ENCODE measurements around the gene PTH1R. TPM values are rescaled to one million over a fixed set of nuclear protein-coding genes. Genes with fewer than 3 reads are reported as not detected.
A peak's percentile ranks its signal among the peaks of the same experiment; 100 is the strongest.

The PTH1R gene
- total RNA-seq, 6 donors from 2014 or later, result 2.6 to 48.2 (median 16.2) TPM

DNA sequence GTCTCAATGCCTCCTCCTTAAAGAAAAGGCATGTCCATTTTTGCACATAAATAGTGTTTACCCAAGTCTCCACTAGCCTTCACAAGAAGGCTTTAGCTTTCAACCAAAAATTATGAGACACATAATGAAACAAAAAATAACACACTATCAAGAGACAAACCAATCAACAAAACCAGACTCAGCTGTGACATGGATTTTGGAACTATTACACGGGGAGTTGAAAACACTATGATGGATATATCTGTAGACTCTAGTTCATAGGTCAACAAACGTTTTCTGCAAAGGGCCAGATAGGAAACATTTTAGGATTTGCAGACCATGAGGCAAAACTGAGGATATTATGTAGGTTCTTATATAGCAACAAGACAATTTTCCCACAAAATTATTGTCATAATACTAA, 39.2 kb upstream of the PTH1R start:
- Histone ChIP-seq H3K4me1 (no peaks in the 10 kb centered on the region), H3K9me3 (peaks cover 8 to 36% (median 24%) of the 10 kb centered on the region in 4 donors)
- 68 to 73% methylated on average over 2 of the region's 2 CpGs for WGBS, 2 donors

GRCh38 chr3:46840491-46840890, 37.0 kb upstream of the PTH1R start:
- H3K9me3 ChIP-seq, result peaks cover 8 to 36% (median 24%) of the 10 kb centered on the region in 4 donors
- H3K36me3 ChIP-seq, result no peaks in the 10 kb centered on the region
- ATAC-seq (ENCODE audit: low FRiP score in 2 of 2), result no peak
- no peak for TF ChIP-seq POLR2AphosphoS5 (IDR thresholded peaks at IDR 0.05)
- TF ChIP-seq, protein P1, sequence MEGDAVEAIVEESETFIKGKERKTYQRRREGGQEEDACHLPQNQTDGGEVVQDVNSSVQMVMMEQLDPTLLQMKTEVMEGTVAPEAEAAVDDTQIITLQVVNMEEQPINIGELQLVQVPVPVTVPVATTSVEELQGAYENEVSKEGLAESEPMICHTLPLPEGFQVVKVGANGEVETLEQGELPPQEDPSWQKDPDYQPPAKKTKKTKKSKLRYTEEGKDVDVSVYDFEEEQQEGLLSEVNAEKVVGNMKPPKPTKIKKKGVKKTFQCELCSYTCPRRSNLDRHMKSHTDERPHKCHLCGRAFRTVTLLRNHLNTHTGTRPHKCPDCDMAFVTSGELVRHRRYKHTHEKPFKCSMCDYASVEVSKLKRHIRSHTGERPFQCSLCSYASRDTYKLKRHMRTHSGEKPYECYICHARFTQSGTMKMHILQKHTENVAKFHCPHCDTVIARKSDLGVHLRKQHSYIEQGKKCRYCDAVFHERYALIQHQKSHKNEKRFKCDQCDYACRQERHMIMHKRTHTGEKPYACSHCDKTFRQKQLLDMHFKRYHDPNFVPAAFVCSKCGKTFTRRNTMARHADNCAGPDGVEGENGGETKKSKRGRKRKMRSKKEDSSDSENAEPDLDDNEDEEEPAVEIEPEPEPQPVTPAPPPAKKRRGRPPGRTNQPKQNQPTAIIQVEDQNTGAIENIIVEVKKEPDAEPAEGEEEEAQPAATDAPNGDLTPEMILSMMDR (IDR thresholded peaks at IDR 0.05), result no peak
- no peak for TF ChIP-seq POLR2A (IDR thresholded peaks at IDR 0.05)
- no peak for TF ChIP-seq EP300 (IDR thresholded peaks at IDR 0.05)
- H3K4me3 ChIP-seq, result no peak overlapping the region
- H3K27me3 ChIP-seq, result no peaks in the 10 kb centered on the region
- peaks cover 6 to 10% (median 8%) of the 10 kb centered on the region in 4 donors for H3K4me1 ChIP-seq
- H3K27ac ChIP-seq, result no peak overlapping the region
- 95 to 96% methylated on average over 1 of the region's 1 CpG for WGBS, 2 donors
- no peak for DNase-seq

More for the DNA sequence above, 39.2 kb upstream of the PTH1R start:
- TF ChIP-seq, protein P1 (IDR thresholded peaks at IDR 0.05), result no peak
- TF ChIP-seq EP300 (IDR thresholded peaks at IDR 0.05) (no peak), POLR2A (IDR thresholded peaks at IDR 0.05) (no peak), POLR2AphosphoS5 (IDR thresholded peaks at IDR 0.05) (no peak)
- ATAC-seq (ENCODE audit: low FRiP score in 2 of 2) (no peak), DNase-seq (no peak)
- Histone ChIP-seq H3K36me3 (no peaks in the 10 kb centered on the region), H3K27me3 (no peaks in the 10 kb centered on the region), H3K27ac (no peak overlapping the region), H3K4me3 (no peak overlapping the region)

- 94 to 95% methylated on average over 3 of the region's 3 CpGs for WGBS, 2 donors
- H3K36me3 ChIP-seq, result no peaks in the 10 kb centered on the region
- no peak overlapping the region for H3K27ac ChIP-seq
- peaks cover 8 to 28% (median 23%) of the 10 kb centered on the region in 4 donors for H3K9me3 ChIP-seq
- TF ChIP-seq POLR2A (IDR thresholded peaks at IDR 0.05) (no peak), POLR2AphosphoS5 (IDR thresholded peaks at IDR 0.05) (no peak), EP300 (IDR thresholded peaks at IDR 0.05) (no peak)
- TF ChIP-seq, protein P1 (IDR thresholded peaks at IDR 0.05), result no peak
- H3K4me3 ChIP-seq, result no peak overlapping the region
- H3K27me3 ChIP-seq, result no peaks in the 10 kb centered on the region
- H3K4me1 ChIP-seq, result peaks cover 16 to 29% (median 22%) of the 10 kb centered on the region in 4 donors
- no peak for DNase-seq
- no peak for ATAC-seq (ENCODE audit: low FRiP score in 2 of 2)
Observed at GRCh38 chr3:46843508-46843907, 34.0 kb upstream of the PTH1R start.

GRCh38 chr3:46844397-46844796, 33.1 kb upstream of the PTH1R start:
- ATAC-seq (ENCODE audit: low FRiP score in 2 of 2) (no peak), DNase-seq (no peak)
- peaks cover 16 to 29% (median 22%) of the 10 kb centered on the region in 4 donors for H3K4me1 ChIP-seq
- no peak for TF ChIP-seq EP300 (IDR thresholded peaks at IDR 0.05)
- no peak for TF ChIP-seq POLR2AphosphoS5 (IDR thresholded peaks at IDR 0.05)
- no peak for TF ChIP-seq POLR2A (IDR thresholded peaks at IDR 0.05)
- TF ChIP-seq, protein P1 (IDR thresholded peaks at IDR 0.05), result no peak
- 76 to 87% methylated on average over 3 of the region's 3 CpGs for WGBS, 2 donors
- H3K36me3 ChIP-seq, result no peaks in the 10 kb centered on the region
- peaks cover 5 to 28% (median 16%) of the 10 kb centered on the region in 4 donors for H3K9me3 ChIP-seq
- no peaks in the 10 kb centered on the region for H3K27me3 ChIP-seq
- H3K4me3 ChIP-seq, result no peak overlapping the region
- H3K27ac ChIP-seq, result peak overlapping the region in 3 of 4 donors; percentile 78 to 89 (median 84)

- WGBS, 2 donors, result 36 to 57% methylated on average over 4 to 11 of the region's 11 CpGs
- peak overlapping the region in 3 of 4 donors; percentile 47 to 63 (median 58) for H3K4me3 ChIP-seq
- no peak for DNase-seq
- peak overlapping the region; percentile 78 to 89 (median 82) for H3K27ac ChIP-seq
- peaks cover 5 to 23% (median 16%) of the 10 kb centered on the region in 4 donors for H3K9me3 ChIP-seq
- no peak for ATAC-seq (ENCODE audit: low FRiP score in 2 of 2)
- H3K36me3 ChIP-seq, result no peaks in the 10 kb centered on the region
- TF ChIP-seq POLR2AphosphoS5 (IDR thresholded peaks at IDR 0.05), result no peak
- H3K27me3 ChIP-seq, result no peaks in the 10 kb centered on the region
- H3K4me1 ChIP-seq, result peaks cover 16 to 29% (median 22%) of the 10 kb centered on the region in 4 donors
Observed at GRCh38 chr3:46844881-46845312, 32.6 kb upstream of the PTH1R start.

Data from upper lobe of left lung (tissue), 6 donors.